HT1080 (cell line): ENCODE results near the gene GSG1L. TPM values are rescaled to one million over a fixed set of nuclear protein-coding genes. Genes with fewer than 3 reads are reported as not detected.

Experiments
- DNase-seq: peaks from one replicate; pipeline ENCODE4 v3.0.0-alpha.2; 2015; ENCODE audit warnings: low read depth
- total RNA-seq: library from RNA; depleted of rRNA; stranded (reverse); fragments of >200 nt; shearing (Covaris generic); gene quantifications from 2 replicates; pipeline ENCODE4 v1.2.3, GENCODE V29; 2014

GSG1L gene
- total RNA-seq, 1 experiment from 2014 or later, result not detected

DNA sequence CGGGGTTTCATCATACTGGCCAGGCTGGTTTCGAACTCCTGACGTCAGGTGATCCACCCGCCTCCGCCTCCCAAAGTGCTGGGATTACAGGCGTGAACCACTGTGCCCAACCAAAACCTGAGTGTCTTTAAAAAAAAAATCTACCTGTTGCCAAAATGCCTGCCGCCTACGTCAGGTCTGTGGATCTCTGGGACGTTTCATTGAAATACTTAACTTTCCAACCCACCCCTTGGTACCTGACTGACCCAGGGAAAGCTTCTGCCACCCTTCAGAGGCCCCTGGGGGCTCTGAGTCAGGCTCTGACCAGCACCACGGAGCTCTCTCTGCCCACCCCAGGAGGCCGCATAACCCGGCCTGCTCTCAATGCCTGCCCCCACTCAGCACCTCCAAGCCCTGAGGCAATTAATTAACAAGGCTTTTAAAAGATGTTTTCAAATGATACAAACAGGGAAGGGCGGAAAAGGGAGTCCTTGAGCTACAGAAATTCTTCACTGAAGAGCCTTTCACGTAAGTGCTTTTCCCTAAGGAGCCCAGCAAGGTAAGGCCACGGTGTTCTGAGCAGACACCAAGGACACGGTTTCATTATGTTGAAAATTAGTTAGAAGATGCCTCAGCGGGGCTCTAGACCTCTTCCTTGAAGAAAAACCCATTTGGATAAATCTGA lies 29.3 kb upstream of the GSG1L start:
- DNase-seq, result no peak

DNA sequence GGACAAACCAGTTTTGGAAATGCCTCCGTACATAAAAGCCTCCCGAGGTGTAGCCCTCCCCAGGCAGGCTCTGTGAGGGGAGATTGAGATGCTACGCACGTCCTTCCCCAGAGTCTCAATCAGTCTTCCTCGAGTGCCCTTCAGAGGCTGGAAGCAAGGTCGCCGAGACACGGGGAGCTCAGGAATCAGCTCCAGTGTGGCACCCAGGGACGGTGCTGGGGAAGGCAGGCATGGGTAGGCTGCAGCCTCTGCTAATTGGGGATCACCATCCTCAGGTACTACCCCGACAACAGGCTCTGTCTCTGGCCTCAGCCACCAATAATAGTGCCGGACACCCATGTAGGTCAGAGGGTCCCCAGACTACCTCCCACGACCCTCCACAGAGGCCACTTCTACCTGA lies 28.1 kb upstream of the GSG1L start:
- no peak for DNase-seq

DNA sequence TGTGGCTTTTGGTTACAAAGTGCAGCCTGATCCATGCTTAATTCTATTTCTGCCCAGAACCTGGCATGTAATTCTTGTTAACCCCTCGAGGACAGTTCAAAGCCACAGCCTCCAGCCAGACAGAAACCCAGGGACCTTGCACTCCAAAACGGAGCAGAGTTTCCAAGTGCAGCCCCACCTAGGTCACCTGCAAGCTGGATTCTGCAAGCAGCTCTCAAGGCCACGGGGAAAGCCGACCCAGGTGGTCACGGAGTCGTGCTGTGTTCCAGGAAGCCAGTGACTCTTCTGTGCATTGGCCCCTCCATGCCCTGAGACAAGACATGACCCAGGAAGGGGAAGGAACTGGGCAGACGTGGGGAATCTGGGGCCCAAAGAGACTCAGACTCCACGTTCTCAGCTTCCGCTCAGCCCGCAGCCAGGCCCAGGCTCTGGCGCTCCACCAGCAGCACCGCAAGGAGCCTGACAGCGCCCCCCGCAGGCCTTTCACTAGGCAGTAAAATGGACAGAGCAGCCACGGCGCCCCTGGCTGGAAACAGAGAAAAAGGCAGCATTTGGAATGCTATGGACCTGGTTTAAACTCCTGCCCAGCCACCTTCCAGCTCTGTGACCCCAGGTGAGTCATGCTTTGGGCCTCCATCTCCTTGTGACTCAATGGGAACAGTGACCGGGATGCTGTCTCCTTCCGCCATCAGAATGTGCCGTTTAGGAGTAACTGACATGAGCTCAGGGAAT lies 27.3 kb upstream of the GSG1L start:
- peak; percentile 32 for DNase-seq

DNA sequence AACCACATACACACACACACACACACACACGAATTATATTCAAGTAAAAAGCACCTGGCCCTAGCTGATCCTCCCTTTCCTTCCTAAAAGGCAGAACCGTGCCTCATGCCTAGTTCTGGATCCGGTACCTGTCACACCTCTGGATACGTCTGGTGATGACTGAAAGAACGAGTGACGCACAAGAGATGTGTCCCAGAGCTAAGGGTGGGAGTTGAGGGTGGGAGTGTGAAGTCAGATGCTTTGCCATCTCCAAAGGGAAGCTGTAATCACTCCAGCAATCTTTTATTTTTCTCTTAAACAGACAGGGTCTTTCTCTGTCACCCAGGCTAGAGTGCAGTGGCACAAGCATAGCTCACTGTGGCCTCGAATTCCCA lies 26.5 kb upstream of the GSG1L start:
- no peak for DNase-seq

DNA sequence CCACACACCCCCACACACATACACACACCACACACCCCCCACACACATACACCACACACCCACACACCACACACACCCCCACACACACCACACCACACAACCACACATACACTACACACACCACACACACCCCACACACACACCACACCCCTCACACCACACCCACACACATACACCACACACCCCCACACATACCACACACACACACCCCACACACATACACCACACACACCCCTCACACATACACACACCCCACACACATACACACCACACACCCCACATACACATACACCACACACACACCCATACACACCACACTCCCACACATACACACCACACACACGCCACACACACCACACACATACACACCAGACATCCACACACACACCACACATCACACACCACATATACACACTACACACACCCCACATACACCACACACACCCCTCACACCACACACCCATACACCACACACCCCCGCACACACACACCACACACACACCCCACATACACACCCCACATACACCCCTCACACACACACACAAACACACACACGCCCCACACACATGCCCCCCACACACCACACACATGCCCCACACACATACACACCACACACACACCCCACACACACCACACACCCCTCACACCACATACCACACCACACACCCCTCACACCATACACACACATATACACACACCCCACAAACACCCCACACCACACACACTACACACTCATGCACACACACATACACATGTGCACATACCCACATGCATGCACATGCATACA lies 25.9 kb upstream of the GSG1L start:
- no peak for DNase-seq

DNA sequence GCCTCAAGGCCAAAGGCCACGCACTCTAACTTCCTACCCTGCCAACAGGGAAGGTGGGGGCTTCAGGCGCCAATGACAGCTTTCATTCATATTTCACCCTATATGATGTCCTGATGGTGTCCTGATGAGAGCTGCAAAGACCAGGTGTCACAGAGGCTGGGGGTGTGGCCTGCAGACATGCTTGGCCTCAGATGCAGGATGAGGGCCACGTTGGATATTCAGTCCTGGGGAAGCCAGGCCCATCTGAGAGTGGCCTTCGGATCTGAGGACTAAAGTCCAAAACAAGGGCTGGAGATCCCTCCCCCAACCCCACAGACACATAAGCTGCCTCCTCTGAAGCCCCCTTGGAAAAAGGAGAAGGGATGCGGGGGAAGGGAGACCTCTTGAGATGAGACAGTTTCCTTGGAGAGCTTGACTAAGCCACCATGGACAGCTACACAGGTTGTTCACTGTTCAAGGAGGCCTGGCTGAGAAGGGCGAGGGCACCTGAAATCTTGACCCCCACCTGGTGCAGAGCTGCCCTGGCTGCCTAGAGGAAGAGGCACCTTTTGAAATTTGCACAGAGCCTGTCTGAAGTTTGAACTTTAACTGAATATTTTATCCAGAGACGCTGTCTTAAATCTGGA lies 24.3 kb upstream of the GSG1L start:
- DNase-seq, result no peak

DNA sequence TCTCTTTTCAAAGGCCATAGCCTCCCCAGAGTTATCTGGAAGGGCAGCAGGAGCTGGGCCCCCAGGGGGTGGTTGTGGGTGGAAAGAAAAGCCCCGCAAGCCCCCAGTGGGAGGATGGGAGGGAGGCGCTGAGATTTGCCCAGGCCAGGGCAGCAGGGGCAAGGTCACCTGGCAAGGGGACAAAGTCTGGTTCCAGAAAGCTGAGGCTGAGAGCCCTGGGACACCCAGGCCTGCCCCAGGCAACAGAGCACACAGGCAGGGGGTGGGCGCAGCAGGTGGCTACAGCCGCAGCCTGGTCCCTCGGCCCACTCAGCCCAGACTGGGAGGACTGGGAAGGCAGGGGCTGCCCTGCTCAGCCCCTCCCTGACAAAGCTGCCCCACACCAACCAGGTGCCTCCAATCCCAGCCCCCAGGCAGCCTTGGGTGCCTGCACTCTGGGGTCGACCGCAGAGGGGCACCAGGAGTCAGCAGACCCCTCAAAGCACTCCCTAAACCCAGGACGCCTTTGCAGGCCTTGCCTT lies 23.7 kb upstream of the GSG1L start:
- no peak for DNase-seq

DNA sequence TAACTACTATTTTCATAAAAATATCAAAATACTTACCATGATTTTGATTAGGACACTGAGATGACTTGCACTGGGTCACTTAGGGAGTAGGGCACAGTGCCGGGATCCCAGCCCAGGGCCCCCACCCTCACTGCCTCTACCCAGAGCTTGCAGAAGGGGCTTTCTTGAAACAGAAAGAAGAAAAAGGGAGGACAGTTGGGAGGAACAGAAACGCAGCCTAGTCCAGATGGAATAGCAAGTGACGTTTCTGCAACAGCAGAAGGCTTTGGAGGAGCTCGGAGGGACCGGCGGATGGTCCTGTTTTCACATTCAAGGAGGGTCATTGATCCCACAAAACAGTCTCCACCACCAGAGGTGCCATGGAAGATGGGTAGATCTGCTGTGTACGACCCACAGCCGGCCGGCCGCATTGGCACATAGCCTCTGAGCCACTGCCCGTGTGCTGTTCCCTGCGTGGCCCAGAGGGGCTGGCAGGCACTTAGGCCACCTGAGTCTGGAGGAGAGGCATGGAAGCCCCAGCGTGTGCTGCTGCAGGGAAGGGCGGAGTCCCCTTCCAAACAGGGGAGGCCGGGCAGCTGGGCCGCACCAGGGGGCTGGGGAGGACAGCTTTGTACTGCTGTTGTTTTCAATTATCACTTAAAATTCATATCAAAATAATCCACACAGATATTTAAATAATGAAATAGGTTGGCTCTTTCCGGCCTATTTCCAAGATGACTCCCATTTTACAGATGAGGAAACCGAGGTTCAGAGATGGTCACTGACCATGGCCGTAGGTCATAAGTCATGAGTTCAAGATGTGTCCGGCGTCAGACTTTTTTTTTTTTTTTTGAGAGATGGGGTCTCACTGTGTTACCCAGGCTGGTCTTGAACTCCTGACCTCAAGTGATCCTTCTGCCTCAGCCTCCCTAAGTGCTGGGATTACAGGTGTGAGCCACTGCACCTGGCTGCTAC lies 22.9 kb upstream of the GSG1L start:
- DNase-seq, result no peak

DNA sequence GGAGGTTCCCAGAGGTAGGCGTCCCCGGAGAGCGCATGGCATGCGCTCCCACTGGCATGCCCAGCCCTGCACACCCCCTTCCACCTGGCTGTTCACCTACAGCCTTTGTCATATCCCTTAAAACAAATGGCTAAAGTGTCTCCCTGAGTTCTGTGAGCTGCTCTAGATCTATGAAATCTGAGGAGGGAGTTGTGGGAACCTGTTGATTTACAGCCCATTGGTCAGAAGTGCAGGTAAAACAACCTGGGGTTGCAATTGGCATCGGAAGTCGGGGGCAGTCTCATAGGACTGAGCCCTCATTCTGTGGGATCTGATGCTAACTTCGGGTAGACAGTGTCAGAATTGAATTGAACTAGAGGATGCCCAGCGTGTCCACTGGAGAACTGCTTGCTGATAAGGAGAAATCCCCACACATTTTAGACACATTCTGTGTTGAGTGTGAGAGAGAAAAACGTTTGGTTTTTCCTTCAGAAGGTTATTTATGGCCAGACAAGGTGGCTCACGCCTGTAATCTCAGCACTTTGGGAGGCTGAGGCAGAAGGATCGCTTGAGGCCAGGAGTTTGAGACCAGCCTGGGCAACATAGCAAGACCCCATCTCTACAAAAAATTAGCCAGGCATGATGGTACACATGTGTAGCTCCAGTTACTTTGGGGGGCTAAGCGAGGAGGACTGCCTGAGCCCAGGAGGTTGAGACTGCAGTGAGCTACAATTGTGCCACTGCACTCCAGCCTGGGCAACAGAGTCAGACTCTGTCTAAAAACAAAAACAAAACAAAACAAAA lies 22.1 kb upstream of the GSG1L start:
- no peak for DNase-seq

DNA sequence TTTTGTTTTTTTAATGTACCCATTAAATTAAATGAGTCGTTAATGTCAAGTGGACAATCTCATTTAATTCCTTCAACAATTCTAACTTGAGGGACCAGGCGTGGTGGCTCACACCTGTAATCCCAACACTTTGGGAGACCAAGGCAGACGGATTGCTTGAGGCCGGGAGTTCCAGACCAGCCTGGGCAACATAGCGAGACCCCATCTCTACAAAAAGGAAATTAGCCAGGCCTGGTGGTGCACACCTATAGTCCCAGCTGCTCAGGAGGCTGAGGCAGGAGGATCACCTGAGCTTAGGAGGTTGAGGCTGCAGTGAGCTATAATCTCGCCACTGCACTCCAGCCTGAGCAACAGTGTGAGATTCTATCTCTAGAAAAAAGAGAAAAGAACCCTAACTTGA lies 20.7 kb upstream of the GSG1L start:
- DNase-seq, result no peak

DNA sequence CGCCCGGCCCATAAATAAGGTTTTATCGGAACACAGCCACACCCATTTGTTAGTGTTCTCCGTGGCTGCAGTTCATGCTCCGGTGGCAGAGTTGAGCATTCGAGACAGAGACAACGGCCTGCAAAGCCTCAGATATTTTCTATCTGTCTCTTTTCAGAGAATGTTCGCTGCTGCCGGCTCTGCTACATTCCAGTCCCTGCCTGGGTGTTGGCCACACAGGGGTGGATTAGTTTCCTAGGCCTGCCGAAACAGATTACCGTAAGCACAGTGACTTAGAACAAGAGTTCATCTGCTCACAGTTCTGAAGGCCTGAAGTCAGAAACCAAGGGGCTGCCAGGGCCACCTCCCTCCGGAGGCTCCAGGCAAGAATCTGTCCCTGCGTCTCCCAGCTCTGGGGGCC lies 19.1 kb upstream of the GSG1L start:
- no peak for DNase-seq

DNA sequence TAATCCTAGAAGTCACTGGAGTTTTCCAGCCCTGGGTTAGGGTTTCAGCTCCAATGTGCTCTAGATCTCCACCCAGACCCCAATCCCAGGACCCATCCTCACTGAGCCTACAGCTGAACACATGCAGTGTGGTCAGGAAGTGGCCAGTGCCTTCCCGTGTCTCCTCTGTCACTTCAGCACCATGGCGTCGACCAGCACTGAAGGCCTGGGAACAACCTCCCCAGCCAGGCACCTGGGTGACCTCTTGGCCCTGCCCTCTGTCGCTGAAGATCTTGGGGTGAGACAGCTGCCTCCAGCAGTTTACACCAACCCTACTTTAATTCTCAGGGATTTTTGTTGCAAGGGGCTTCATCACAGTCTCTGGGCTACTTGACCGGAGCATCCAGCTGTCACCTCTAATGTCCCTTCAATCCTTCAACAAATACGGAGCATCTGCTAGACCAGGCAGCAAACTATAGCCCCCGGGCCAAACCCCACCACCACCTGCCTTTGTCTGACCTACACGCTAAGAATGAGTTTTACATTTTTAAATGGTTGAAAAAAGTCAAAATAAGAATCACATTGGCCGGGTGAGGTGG lies 18.0 kb upstream of the GSG1L start:
- DNase-seq, result no peak

DNA sequence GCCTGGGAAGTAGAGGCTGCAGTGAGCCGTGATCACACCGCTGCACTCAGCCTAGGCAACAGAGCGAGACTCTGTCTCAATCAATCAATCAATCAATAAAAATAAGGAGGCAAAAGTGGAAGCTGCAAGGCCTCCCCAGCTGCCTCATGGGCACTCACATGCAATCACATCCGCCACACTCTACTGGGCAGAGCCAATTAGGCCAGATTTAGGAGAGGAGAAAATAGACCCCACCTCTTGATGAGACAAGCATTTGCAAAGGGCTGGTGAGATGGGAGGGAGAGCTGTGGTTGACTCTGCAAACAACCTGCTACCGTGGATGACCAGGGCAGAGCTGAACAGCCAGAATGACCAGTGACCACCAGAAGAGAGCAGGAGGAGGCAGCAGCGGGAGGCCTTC lies 14.7 kb upstream of the GSG1L start:
- no peak for DNase-seq

DNA sequence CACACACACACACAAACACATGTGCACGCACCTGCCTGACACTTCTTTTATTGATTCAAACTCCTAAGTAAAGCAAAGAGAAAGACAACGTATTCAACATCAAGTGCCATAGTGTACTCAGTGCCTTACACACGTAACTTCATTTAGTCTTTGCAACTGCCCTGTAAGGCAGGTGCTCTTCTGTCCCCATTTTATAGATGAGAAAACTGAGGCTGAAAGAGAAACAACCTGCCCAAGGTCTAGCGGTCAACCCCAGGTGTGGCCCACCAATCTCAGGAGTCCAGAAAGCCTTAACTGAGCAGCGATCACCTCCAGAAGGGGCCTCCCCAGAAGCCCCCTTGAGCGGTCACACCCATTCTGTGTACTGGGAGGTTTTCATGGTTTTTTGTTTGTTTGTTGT lies 10.3 kb upstream of the GSG1L start:
- DNase-seq, result no peak

DNA sequence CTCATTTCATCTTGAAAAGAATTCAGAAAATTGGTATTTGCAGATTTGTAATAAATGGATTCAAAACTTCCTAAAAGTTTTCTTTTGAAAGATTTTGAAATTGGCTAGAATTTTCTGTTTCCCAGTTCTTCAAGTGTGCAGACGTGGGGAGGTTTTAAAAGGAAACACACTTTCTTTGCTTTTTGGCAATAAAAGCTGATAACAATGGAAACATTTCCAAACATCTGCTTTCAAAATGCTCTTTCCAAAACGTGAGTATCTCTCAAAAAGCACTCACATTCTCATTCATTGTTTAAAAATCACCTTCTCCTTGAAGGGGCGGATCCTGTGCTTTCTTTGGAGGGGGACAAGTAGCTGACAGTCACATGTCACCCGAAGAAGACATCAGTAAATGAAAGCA lies 8.6 kb upstream of the GSG1L start:
- DNase-seq, result no peak

DNA sequence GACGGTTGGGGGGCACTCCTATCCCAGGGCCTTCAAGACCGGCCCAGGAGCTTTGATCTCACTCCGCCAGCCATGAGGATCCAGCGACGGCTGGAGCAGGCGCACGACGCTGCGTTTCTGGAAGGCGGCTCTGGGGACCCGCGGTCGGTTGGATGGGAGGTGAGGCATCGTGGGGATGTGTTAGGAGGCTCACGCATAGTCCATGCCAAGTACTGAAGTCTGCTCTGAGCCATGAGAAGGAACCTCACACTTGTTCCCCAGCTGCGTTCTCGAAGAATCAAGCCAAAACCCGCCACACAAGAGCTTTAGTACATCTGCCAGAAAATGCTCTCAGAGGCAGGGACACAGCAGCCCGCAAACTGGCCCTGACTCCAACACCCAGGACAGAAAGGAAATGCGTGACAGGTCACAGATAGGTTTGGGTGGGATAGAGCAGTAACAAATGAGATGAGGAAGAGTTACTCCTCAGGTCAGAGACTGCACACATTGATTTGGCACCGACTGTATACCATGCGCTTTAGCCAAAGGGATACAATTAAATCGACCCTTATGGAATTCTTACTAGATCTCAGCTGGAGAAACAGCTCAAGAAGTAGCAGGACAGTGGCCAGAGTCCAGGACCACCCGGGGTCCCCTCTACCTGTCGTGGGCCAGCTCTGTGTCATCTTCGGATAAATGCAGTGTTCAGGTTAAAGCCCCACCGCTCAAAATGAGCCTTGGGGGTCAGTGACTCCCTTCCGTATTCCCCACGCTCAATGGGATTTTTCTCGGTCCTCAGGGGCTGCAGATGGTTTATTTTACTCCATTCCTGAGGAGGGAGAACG lies 6.7 kb upstream of the GSG1L start:
- DNase-seq, result no peak

DNA sequence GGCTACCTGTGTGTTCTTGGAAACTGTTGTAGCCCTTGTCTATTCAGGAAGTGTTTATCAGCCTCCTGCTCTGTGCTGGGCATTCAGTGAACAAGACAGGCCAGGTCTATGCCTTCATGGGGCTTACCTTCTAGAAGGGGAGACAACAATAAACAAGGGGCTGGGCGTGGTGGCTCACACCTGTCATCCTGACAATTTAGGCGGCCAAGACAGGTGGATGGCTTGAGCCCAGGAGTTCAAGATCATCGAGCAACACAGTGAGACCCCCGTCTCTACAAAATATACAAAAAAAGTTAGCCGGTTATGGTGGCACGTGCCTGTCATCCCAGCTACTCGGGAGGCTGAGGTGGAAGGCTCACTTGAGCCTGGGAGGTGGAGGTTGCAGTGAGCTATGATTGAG lies 5.5 kb upstream of the GSG1L start:
- DNase-seq, result no peak

DNA sequence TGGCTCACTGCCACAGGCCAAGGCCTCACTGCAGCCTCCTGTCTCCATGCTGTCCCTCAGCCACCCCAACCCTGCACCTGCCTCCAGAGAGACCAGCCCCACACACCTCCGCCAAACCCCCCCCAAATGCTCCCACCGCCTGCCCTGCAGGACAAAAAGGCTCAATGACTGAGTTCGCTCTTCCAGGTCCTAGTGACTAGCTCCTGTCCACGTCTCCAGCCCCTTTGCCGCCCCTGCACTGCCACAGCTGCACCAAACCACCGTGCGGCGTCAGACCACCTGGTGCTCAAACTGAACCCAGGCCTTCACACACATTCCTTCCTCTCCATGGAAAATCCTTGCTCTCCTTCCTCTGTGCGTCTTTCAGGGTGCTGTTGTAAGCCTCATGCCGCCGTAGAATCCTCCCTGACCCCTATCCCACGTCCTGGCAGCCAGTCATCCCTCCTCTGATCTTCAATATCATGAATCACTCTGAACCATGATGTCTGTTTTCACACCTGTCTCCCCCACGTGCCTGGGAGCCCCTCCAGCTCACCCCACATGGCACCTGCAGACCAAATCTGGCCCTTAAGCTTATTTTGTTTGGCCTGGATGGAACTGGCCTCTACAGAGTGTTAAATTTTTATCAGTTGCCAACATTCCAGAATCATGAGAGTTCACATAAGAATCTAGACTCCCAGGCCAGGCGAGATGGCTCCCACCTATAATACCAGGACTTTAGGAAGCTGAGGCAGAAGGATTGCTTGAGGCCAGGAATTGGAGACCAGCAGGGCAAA lies 4.3 kb upstream of the GSG1L start:
- DNase-seq, result peak; percentile 38
